Mammary epithelial cell (primary cell): ENCODE measurements around the gene STAM2.

ENCODE experiments used
- EZH2 ChIP-seq: IDR thresholded peaks from 2 replicates; pipeline ENCODE4 v1.6.1; 2012; ENCODE audit warnings: low read length, inconsistent platforms, borderline replicate concordance
- TF ChIP-seq, protein P1 (sequence below), 2 donors: IDR thresholded peaks in 1 of 2; conservative IDR thresholded peaks in 1 of 2; 2 replicates each; pipeline ENCODE4 v1.5.1; 2011 to 2012; ENCODE audit warnings: inconsistent platforms in 2 of 2, low read length in 2 of 2, mild to moderate bottlenecking in 2 of 2, control low read depth in 1 of 2, low read depth in 1 of 2; ENCODE audit not compliant: insufficient read depth in 1 of 2; ENCODE audit errors: extremely low read depth in 1 of 2

GRCh38 chr2:152175012-152175367, 573 bp downstream of the STAM2 start:
- no peak for TF ChIP-seq EZH2
- TF ChIP-seq, protein P1, sequence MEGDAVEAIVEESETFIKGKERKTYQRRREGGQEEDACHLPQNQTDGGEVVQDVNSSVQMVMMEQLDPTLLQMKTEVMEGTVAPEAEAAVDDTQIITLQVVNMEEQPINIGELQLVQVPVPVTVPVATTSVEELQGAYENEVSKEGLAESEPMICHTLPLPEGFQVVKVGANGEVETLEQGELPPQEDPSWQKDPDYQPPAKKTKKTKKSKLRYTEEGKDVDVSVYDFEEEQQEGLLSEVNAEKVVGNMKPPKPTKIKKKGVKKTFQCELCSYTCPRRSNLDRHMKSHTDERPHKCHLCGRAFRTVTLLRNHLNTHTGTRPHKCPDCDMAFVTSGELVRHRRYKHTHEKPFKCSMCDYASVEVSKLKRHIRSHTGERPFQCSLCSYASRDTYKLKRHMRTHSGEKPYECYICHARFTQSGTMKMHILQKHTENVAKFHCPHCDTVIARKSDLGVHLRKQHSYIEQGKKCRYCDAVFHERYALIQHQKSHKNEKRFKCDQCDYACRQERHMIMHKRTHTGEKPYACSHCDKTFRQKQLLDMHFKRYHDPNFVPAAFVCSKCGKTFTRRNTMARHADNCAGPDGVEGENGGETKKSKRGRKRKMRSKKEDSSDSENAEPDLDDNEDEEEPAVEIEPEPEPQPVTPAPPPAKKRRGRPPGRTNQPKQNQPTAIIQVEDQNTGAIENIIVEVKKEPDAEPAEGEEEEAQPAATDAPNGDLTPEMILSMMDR (conservative IDR thresholded peaks at IDR 0.05 in 1 of 2, IDR thresholded peaks at IDR 0.05 in 1 of 2; ENCODE audit: extremely low read depth in 1 of 2, insufficient read depth in 1 of 2, low read depth in 1 of 2, low read length in 2 of 2), result no peak
